NCI-H226 (cell line): ENCODE results near the gene DNAJA1.
A peak's percentile ranks its signal among the peaks of the same experiment; 100 is the strongest.
"Not testable (repeated sequence)": the region's sequence is repeated elsewhere in the genome, so short reads cannot be mapped to it uniquely, and the experiment has no call there.

Source experiments
- DNase-seq: peaks from one replicate; pipeline ENCODE4 v3.0.0-alpha.2; 2015

The DNAJA1 gene

GRCh38 chr9:33024966-33025571 is at the start of gene DNAJA1:
TSS of gene DNAJA1 (plus strand) at chr9:33025273. CDS start at chr9:33026485, 1,212 bp downstream.
- peak; percentile 72 for DNase-seq

- DNase-seq = no peak
These were observed 47.0 kb upstream of the DNAJA1 start for GRCh38 chr9:32978051-32978450.

GRCh38 chr9:32986971-32987370 is 38.1 kb upstream of the DNAJA1 start:
- DNase-seq = no peak

GRCh38 chr9:32989660-32990059 is 35.4 kb upstream of the DNAJA1 start:
- DNase-seq = no peak

GRCh38 chr9:32991897-32992594 is 33.0 kb upstream of the DNAJA1 start:
- peak; percentile 20 for DNase-seq

- no peak for DNase-seq
These were observed 32.4 kb upstream of the DNAJA1 start for GRCh38 chr9:32992595-32993238.

GRCh38 chr9:33000682-33001055 is 24.4 kb upstream of the DNAJA1 start:
- DNase-seq = not testable (repeated sequence)

- not testable (repeated sequence) for DNase-seq
These were observed 19.7 kb upstream of the DNAJA1 start for GRCh38 chr9:33005335-33005734.

- no peak for DNase-seq
These were observed 17.3 kb upstream of the DNAJA1 start for GRCh38 chr9:33007755-33008154.

- DNase-seq = no peak
These were observed 13.2 kb upstream of the DNAJA1 start for GRCh38 chr9:33011831-33012230.

- no peak for DNase-seq
These were observed 12.6 kb upstream of the DNAJA1 start for GRCh38 chr9:33012328-33013069.

- DNase-seq = no peak
These were observed 11.0 kb upstream of the DNAJA1 start for GRCh38 chr9:33013962-33014664.

GRCh38 chr9:33014665-33015014 is 10.4 kb upstream of the DNAJA1 start:
- DNase-seq = no peak

- DNase-seq = no peak
These were observed 7.6 kb upstream of the DNAJA1 start for GRCh38 chr9:33017283-33018041.

GRCh38 chr9:33019797-33020196 is 5.3 kb upstream of the DNAJA1 start:
- DNase-seq = no peak

GRCh38 chr9:33022303-33022702 is 2.8 kb upstream of the DNAJA1 start:
- no peak for DNase-seq

GRCh38 chr9:33022755-33023154 is 2.3 kb upstream of the DNAJA1 start:
- DNase-seq = no peak

- DNase-seq = no peak
These were observed 1.4 kb upstream of the DNAJA1 start for GRCh38 chr9:33023661-33024060.

GRCh38 chr9:33024126-33024965 is 727 bp upstream of the DNAJA1 start:
- no peak for DNase-seq

GRCh38 chr9:33025572-33026342 is 684 bp downstream of the DNAJA1 start:
- DNase-seq = no peak
